HG02763 (cell line): ENCODE measurements around the gene DCUN1D2.

ENCODE experiments used
- ATAC-seq: cut with Tn5 transposase; IDR thresholded peaks from one replicate; pipeline ENCODE4 v1.9.1; 2021; ENCODE audit warnings: mild to moderate bottlenecking, moderate library complexity; ENCODE audit not compliant: unreplicated experiment

DCUN1D2 gene

GRCh38 chr13:113428469-113428865 lies 62.0 kb downstream of the DCUN1D2 start:
- no peak for ATAC-seq

DNA sequence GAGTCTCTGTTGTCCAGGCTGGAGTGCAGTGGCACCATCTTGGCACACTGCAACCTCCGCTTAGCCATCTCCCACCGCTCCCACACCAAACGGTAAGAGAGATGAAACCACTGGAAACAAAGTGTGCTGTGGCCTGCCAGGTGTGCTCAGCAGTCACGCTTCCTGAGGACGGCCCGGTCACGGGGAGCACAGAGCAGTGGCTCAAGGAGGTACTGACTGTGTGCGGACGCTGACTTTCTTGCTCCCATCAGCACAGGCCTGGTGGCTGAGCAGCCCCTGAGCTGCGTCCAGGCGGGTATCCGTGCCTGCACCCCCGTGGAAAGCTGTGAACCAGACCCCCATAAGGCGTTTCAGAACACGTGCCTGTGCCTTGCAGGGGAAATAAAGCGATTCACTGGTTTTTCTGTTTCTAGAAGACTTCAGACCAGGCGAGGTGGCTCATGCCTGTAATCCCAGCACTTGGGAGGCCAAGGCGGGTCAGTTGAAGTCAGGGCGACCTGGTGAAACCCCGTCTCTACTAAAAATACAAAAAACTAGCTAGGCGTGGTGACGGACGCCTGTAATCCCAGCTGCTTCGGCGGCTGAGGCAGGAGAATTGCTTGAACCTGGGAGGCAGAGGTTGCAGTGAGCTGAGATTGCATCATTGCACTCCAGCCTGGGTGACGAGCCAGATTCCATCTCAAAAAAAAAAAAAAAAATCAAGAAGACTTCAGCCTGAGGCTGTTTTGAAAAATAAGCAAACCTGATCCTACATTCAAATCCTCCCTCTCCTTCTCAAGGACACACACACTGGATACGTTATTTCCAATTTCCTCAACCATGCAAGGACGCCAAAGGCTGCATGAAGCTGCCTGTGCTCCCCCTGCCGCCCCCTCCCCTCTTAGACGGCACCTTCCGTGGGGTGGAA lies 62.7 kb downstream of the DCUN1D2 start:
- no peak for ATAC-seq

GRCh38 chr13:113426591-113426986 lies 63.9 kb downstream of the DCUN1D2 start:
- no peak for ATAC-seq

- ATAC-seq: no peak
Measured at GRCh38 chr13:113425941-113426590, 64.4 kb downstream of the DCUN1D2 start.

DNA sequence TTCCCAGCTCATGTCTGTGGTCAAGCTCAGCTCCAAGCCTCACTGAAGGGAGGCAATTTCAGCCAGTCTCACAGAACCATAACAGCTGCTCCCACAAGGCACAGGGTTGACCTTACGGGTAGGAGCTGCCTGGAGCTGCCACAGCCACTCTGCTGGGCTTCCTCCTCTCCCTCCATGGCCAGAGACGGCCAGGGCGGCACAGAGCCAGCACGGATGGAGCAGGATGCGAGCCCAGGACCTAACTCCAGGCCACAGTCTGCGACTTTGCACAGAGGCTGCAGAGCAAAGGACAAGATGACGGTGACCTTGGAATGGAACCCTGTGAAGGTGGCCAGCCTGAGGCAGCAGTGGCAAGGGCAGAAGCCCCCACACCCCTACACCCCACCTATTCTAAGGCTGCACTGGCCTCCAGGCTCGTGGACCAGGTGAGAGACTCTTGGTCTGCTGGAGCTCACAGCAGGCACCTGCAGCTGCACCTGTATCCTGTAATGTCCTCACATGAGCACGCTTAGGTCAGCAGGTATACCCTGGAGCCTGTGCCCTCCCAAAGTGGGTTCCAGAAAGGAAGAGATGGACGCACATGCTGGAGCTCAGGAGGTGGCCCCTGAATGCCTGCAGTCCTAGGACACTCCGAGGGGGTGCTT lies 66.9 kb downstream of the DCUN1D2 start:
- no peak for ATAC-seq

GRCh38 chr13:113422807-113423519 lies 67.5 kb downstream of the DCUN1D2 start:
- ATAC-seq: no peak

DNA sequence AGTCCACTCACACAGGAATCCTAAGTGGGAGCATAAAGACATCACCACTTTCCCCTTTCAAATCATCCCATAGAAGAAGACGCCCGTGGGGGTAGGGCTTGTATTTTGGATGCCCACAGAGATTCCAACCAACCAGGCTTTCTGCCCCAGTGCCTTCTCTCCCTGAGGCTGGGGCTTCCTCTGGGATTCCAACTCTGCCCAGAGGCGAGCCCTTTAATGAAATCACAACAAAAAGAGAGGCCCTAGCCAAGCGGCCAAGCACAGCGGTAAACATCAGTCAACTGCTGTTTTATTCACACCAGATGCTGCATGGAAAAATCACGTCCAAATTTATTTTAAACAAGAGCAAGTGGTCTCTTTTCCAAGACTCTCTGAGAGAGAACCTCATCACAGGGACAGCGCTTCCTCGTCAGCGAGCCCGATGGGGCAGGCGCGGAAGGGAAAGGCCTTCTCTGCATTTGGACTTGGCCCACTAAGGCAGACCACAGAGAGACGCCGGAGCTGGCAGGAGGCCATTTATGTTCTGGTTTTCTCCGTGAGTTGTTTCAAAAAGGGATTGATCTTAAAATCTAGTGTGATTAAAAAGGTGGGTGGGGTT lies 68.7 kb downstream of the DCUN1D2 start:
- ATAC-seq: no peak

- no peak for ATAC-seq
Measured at GRCh38 chr13:113420833-113421600, 69.5 kb downstream of the DCUN1D2 start.

- no peak for ATAC-seq
Measured at GRCh38 chr13:113420232-113420631, 70.3 kb downstream of the DCUN1D2 start.

GRCh38 chr13:113419531-113420193 lies 70.8 kb downstream of the DCUN1D2 start:
- no peak for ATAC-seq

DNA sequence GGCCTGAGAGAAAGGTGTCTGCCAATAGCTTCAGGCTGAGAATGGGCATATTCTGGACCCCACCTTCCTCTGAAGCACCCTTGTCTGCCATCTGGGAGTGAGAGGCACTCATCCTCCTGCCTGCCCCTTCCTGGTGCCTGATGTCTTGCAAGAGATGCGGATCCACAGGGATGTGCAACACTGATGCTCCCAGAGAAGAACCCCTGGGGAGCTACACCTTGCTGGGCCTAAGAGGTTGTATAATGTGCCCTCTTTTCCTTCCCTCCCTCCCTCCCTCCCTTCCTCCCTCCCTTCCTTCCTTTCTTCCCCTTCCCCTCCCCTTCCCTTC lies 71.8 kb downstream of the DCUN1D2 start:
- ATAC-seq: no peak

- ATAC-seq: no peak
Measured at GRCh38 chr13:113417836-113418721, 72.4 kb downstream of the DCUN1D2 start.

DNA sequence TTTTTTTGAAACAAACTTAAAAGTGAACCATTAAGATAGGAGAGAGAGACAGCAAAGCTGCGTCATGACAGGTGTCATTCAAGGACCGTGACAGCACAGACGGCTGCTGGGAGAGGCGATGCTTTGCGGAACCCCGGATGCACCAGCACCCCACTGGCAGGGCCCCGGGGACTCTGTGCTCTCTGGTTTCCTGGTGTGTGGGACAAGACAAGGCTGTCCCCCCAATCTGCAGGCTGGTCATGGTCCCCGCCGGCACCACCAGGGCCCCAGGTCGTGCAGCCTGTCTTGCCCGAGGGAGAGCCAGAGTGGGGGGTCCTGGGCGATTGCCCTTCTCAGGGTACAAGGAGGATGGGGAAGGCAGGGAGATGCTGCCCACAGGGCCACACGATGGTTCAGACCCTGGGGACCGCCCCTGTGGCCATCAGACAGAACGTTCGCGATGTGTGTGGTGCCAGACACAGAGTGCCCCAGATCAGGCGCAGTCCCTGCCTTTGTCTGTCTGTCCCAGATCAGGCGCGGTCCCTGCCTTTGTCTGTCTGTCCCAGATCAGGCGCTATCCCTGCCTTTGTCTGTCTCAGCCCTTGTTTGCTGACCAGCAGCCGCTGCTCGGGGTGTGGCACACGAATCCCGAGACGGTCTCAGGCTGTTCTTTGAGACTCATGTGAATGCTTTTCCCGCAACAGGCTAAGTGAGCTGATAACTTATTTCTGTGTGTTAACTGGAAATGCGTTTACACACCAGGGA lies 73.3 kb downstream of the DCUN1D2 start:
- no peak for ATAC-seq

DNA sequence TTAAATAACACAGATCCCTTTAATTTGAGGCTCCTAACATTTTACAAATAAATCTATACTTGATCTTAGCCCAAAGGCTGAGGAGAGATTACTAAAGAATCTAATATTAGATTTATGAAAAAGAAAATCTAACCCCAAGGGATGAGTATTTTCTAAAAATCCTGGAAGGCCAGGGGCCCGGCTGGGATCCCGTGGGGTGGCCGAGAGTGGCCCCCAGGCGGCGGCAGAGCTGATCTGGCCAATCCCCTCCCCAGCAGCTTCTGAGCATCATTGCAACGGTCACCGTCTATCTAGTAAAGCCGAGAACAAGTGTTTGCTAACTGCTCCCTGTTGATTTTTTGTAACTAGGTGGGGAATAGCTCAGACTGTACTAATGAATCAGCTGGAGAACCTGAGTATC lies 74.7 kb downstream of the DCUN1D2 start:
- no peak for ATAC-seq

DNA sequence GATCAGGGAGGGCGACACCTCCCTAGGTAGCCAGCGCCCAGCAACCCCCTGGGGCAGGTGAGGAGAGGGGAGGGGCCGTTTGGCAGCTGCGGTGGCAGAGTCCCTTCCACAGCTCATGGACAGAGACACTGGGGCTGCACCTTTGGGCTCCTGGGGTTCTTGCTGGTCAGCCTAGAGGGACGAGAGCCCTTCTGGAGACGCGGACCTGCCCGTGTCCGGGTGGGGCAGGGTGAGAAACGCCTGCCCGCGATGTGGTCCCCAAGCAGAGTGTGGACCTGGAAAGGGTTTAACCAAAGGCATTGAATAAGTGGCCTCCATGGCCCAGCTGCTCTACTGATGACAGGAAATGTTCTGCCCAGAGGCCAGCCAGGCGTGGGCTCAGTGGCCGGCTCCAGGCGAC lies 75.5 kb downstream of the DCUN1D2 start:
- ATAC-seq: no peak

DNA sequence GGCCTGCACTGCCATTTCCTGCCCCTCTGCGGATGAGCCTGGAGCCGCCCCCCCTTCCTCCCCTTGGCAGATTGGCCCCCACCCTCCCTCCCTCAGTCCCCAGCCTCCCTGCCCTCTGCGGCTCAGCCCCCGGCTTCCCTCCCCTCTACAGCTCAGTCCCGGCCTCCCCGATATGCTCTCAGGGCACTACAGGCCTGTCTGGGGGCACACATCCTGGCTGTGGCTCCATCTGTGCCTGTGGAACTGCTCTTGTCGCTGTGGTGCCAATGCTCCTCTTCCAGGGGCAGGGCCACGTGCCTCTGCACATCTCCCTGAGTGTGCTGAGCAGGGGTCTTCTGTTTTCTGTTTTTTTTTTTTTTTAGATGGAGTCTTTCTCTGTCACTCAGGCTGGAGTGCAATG lies 76.2 kb downstream of the DCUN1D2 start:
- ATAC-seq: no peak

DNA sequence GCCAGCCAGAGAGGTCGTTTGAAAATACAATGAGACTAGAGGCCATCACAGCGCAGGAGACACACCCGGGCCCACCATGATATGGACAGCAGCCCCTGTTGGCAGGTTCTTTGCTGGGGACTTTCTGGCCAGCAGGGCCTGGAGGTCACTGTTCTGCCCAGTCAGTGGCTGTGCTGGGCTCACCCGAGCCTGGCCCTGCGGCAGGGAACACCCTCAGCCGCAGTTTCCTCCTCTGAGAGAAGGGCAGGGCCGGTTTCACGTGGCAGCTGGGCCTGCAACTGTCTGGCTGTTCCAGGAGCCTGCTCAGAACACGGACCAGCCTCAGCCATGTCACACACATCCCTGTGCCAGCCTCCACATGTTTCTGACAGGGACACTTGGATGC lies 76.6 kb downstream of the DCUN1D2 start:
- ATAC-seq: no peak
